RKO (cell line): ENCODE data around the gene KRTAP5-3.
"Not testable (repeated sequence)": the region's sequence is repeated elsewhere in the genome, so short reads cannot be mapped to it uniquely, and the experiment has no call there.

Experiments
- DNase-seq: peaks from one replicate; pipeline ENCODE4 v3.0.0-alpha.2; 2016; ENCODE audit warnings: low spot score

The KRTAP5-3 gene

DNA sequence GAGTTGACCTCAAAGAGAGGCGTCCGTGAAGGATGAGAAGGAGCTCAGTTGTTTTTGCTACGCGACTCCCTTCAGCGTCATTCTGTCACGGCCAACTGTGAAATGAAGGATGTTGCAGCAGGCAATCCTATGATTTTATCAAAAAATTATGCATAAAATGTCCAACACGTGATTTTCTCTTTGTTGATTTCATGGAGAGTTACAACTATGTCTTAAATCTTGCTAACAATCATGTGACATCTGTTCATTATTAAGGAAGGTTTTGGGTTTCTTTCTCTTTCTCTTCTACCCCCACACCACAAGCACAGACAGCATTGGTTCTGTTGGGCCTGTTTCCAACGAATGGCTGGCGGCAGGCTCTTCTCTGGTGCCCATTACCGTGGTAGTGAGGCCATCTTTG lies 10.0 kb upstream of the KRTAP5-3 start:
- DNase-seq, result no peak

DNA sequence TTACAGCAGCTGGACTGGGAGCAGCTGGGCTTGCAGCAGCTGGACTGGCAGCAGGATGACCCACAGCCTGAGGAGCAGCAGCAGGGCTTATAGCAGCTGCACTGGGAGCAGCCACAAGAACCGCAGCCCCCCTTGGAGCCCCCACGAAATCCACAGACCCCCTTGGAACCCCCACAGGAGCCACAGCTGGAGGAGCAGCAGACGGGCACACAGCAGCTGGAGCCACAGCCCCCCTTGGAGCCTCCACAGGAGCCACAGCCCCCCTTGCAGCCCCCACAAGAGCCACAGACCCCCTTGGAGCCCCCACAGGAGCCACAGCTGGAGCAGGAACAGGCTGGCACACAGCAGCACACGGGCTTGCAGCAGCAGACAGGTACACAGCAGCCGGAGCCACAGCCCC lies 362 bp downstream of the KRTAP5-3 start:
- not testable (repeated sequence) for DNase-seq

DNA sequence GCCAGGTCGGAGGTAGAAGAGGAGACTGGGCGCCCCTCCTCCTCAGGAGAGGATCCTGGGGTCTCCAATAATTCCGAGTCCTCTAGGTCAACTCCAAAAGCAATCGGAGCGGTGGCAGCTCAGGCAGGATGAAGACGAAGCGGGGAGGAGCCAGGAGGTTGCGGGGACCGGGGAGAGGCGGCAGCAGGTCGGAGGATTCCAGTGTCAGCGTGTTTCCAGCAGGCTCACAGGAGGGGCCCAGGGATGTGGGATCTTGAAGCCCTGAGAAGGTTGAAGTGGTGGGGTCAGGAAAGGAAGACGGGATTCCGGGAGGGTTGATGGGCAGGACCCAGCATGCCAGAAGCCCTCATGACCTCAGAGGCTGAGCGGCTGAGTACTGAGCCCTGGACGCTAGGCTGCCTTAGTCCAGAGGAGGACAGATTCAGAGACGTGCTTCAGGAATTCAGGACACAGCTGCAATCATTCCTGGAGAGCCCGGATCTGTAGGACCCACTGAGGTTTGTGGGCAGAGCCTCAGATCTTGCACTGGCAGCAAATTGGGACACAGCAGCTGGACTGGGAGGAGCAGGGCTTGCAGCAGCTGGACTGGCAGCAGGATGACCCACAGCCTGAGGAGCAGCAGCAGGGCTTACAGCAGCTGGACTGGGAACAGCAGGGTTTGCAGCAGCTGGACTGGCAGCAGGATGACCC lies 962 bp downstream of the KRTAP5-3 start:
- not testable (repeated sequence) for DNase-seq

DNA sequence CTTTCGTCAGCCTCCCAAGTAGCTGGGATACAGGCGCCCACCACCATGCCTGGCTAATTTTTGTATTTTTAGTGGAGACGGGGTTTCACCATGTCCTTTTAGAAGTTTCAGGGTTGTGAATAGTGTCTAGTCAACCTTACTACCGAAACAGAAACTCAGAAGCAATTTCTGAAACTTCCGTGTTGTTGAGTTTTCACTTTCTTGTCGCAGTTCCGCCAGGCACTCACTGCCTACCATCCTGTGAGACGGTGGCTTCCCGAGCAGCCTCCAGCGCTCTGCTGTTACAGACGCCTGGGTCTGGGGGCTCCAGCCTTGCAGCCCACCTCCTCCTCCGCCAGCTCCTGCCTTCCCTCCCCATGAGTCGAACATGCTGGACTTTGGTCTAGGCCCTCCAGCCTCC lies 2.3 kb downstream of the KRTAP5-3 start:
- not testable (repeated sequence) for DNase-seq

DNA sequence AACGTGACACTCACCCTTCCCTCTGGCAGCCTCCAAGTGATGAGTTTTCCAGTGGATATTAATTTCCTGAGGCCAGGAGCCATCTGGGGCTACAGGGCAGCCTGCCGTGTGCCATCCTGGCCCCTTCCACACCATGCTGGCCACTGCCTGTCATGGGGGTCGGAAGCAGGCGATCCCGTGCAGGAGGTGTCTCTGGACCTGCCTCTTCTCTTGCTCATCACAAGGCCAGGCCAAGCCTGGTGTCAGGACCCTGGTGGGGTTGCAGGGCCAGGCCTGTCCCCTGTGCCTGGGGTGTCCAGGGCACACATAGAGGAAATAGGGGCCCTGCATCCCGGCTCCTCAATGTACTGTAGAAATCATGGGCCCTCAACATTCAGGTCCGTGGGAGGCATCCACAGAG lies 3.6 kb downstream of the KRTAP5-3 start:
- DNase-seq, result no peak

DNA sequence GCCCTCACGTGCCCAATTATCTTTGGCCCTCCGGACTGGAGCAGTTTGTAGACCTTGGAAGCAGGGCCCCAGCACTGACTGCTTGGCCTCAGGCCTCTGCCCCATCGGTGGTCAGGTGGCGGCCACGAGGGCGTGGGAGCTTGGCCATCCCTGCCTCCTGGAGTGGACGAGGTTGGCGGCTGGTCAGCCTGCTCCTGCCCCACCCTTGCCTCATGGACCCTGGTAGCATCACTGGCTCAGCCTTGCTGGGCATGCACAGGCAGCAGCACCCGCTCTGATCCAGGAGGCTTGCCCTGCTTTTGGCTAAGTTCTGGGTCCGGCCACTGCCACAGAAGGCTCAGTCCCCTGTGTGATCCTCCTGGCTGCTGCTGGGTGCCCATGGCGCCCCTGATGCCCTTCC lies 4.1 kb downstream of the KRTAP5-3 start:
- DNase-seq, result no peak

DNA sequence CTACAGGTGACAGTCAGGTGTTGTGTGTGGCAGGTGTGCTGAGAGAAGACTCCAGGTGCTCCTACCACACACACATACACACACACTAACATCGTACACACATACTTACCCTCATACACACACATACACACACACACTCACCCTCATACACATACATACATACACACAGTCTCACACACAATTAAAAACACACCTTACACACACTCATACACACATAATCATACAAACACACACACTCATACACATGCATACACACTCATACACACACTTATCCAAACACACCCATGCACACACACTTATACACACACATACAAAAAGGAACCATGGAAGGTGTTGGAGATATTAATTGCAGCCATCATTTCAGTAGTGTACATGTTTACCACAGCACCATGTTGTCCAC lies 4.6 kb downstream of the KRTAP5-3 start:
- no peak for DNase-seq

DNA sequence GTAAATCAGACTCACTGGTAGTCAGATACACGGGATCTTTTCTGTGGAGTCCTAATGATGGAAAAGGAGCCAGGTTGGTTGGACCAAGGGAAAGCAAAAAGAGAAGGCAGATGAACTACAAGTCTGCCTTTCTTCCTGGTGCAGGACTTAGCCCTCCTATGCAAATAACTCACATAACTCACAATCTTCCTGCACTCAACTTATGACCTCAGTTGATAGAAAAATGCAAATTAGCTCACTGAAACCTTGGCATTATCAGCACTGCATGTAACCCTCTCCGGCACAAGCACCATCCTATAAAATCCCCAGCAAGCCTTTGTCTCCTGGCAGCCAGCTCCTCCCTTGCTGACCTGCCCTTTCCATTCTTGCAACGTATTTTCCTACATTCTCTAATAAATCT lies 6.6 kb downstream of the KRTAP5-3 start:
- DNase-seq, result not testable (repeated sequence)

DNA sequence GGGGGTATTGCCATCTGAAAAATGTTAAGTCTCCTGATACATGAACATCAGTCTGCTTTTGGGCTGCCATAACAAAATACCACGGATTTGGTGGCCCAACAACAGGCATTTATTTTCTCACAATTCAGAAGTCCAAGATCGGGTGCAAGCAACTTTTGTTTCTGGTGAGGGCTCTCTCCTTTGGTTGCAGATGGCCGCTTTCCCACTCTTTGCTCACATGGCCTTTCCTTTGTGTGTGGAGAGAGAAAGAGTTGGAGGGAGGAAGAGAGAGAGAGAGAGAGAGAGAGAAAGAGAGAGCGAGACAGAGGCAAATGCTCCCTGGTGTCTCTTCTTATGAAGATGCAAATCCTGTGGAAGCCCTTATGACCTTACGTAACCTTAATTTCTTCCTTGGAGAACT lies 7.6 kb downstream of the KRTAP5-3 start:
- no peak for DNase-seq

DNA sequence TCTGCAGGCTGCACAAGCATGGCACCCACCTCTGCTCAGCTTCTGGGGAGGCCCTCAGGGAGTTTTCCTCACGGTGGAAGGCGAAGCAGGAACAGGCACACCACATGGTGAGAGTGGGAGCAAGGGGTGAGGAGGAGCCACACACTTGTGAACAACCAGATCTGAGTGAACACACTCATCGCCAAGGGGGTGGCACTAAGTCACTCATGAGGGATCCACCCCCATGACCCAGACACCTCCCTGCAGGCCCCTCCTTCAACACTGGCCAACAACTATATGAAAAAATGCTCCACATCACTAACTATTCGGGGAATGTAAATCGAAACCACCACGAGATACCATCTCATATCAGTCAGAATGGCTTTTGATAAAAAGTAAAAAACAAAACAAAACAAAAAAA lies 9.4 kb downstream of the KRTAP5-3 start:
- DNase-seq, result no peak

DNA sequence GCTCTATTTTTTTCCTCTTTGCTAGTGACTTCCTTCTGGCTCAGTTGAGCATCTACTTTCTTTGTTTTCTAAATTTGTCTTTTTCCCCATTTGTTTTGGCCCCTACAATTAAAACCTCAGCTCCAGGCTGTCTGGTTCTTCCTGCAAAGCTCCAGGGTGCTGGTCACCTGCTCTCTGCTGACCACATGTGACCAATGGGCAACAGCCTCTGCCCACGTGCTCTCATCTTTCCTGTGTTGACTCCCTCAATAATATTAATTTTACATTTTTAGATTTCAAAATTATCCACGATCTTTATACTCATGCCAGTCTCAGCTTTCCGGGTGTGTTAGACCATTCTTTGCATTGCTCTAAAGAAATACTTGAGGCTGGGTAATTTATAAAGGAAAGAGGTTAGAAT lies 9.9 kb downstream of the KRTAP5-3 start:
- not testable (repeated sequence) for DNase-seq

DNA sequence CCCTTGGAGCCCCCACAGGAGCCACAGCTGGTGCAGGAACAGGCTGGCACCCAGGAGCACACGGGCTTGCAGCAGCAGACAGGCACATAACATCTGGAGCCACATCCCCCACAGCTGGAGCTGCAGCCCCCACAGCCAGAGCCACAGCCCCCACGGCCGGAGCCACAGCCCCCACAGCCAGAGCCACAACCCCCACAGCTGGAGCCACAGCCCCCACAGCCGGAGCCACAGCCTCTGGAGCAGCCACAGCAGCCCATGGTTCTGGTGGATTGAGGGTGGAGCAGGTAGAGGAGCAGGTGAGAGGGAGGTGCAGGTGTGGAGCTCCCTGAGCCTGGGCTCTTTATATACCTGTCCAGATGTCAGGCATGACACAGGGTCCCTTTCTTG lies 10.3 kb downstream of the KRTAP5-3 start, which contains the start of gene KRTAP5-2:
Gene KRTAP5-2, minus strand, starts transcription at position 301 of the 387 bp plus-strand sequence. Its CDS starts 44 bp downstream, at position 257.
- no peak for DNase-seq

DNA sequence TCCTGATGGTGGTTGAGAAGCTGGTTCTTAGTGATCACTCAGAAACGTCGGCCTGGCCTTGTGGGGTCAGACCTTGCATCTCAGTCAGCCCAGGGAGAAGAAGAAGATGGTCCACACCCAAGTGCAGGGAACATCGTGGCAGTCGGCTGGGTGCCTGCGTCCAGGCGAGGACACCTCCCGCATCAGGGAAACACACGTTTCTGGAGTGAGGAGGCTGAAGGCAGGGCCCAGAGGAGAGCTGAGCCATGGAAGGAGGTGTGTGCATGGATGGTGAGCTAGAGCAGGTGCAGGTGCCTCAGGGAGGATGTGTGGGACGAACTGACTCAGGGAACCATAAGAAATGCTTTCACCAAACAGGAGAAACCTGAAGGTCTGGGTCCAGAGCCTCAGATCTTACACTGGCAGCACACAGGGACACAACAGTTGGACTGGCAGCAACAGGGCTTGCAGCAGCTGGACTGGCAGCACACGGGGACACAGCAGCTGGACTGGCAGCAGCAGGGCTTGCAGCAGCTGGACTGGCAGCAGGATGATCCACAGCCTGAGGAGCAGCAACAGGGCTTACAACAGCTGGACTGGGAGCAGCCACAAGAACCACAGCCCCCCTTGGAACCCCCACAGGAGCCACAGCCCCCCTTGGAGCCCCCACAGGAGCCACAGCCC lies 10.8 kb downstream of the KRTAP5-3 start:
- DNase-seq, result no peak

DNA sequence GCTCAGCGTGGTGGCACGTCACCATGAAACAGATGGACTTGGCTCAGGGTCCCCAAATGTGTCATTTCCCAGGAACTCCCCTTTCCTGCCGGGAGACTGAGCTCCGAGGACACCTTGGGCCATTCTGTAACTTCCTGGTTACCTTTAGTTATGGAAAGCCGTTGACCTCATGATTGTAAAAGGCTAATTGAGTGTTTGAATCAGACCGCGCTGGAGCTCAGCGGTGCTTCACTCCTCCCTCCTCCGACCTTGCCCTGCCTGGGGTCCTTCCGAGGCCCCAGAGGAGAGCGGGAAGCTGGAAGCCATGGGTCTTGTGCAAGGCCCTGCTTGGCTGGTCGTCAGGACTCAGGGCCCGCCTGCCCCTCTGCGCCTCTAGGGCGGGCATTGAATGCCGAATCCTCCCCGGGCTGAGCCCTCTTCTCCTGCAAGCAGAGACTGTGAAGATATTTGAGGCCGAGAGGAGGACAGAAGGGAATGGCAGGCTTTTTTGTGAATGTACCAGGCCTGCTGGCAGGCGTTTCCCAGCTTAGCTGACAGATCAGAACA lies 11.6 kb downstream of the KRTAP5-3 start:
- not testable (repeated sequence) for DNase-seq

DNA sequence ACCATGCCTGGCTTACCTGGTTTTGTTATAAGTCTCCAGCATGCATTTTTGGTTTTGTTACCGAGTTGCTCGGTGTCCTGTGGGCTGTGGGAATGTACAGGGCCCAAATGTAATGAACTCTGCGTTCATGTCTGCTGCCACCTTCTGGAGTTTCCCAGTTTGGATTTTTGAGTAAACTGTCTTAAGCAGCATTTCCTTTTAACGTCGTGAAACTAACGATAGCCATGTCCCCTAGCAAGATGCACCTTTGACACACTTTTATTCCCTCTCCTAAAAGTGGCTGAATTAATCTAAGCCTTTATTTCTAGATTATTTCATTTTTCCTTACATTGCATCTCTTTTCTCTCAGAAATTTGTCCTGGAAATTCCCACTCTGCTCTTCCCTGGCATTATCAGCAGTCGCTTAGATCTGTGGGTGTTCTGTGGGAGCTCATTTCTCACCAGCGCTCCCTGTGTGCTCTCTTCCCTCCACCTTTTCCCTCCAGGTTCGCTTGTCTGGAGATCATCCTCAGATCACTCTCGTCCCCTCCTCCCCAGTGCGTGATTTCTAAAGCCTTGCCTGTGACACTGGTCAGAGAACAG lies 12.2 kb downstream of the KRTAP5-3 start:
- not testable (repeated sequence) for DNase-seq

DNA sequence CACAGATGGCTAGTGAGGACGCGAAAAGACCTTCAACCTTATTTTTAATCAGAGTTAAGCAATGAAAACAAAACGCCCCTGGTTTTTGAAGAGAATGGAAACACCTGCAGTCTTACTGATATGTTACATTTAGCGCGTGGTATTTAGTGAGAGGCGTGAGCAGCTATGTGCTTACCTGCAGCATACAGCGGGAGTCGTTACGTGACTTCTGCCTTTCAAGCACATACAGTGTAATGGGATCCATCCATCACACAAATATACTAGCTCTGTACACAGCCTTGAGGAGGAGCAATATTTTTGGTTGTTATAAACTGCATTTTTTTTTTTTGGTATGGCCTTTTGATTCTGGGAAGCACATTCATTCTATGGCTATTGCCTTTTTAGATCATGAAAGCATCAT lies 15.6 kb downstream of the KRTAP5-3 start:
- DNase-seq, result no peak

DNA sequence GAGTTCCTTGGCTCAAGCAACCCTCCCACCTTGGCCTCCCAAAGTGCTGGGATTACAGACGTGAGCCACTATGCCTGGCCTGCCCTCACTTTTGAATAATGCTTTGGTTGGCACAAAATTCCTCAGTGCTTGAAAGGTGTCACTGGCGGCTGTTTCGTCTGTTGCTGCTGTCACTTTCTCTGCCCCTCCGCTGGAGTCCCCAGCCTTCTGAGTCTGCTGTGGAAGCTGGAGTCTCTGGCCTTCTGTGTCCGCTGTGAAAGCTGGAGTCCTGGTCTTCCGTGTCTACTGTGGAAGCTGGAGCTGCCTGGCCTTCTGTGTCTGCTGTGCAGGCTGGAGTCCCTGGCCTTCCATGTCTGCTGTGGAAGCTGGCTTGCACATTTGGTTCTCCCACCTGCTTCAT lies 18.3 kb downstream of the KRTAP5-3 start:
- no peak for DNase-seq

DNA sequence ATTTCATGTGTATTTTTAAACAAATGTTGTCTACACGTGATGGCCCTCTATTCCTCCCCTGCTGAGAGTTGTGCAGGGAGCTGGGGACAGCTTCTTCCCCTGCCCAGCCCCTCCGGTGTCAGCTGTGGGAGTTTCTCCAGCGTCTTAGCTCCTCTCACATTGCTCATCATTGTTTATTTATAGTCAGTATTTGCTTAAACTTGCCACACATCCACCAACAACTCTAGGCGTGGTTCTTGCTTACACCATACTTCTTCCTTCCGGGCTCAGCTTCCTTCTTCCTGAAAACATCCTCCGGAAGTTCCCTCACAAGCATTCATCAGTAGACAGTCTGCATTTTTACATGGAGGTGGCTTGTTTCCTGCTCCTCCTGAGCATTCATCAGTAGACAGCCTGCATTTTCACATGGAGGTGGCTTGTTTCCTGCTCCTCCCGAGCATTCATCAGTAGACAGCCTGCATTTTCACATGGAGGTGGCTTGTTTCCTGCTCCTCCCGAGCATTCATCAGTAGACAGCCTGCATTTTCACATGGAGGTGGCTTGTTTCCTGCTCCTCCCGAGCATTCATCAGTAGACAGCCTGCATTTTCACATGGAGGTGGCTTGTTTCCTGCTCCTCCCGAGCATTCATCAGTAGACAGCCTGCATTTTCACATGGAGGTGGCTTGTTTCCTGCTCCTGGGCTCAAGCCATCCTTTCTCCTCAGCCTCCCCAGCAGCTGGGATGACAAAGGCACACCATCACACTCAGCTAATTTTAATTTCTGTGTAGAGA lies 18.9 kb downstream of the KRTAP5-3 start:
- DNase-seq, result not testable (repeated sequence)

DNA sequence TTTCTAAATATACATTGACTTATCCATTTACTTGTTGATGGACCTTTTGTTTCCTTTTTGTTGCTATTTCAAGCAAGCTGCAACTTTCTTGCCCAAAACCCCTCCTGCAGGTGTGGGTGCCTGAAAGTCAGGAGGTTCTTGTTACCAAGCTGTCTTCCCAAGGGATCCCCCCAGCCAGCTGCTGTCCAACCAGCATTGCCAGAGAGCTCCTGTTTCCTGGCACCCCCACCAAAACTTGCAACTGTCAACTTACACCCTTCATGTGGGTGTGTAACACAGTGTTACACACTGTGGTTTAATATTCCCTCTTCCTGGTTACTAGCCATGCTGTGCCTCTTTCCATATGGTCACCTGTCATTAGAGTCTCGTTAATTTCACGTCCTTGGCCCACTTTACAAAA lies 21.6 kb downstream of the KRTAP5-3 start:
- no peak for DNase-seq

DNA sequence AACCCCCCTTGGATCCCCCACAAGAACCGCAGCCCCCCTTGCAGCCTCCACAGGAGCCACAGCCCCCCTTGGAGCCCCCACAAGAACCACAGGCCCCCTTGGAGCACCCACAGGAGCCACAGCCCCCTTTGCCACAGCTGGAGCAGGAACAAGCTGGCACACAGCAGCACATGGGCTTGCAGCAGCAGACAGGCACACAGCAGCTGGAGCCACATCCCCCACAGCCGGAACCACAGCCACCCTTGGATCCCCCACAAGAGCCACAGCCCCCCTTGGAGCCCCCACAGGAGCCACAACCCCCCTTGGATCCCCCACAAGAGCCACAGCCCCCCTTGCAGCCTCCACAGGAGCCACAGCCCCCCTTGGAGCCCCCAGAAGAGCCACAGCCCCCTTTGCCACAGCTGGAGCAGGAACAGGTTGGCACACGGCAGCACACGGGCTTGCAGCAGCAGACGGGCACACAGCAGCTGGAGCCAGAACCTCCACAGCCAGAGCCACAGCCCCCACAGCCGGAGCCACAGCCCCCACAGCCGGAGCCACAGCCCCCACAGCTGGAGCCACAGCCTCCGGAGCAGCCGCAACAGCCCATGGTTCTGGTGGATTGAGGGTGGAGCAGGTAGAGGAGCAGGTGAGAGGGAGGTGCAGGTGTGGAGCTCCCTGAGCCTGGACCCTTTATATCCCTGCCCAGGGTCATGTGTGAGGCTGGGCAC lies 23.4 kb downstream of the KRTAP5-3 start, which contains the start of gene KRTAP5-1:
Gene KRTAP5-1, minus strand, starts transcription at position 623 of the 710 bp plus-strand sequence. Its CDS starts 34 bp downstream, at position 589.
- DNase-seq, result not testable (repeated sequence)

DNA sequence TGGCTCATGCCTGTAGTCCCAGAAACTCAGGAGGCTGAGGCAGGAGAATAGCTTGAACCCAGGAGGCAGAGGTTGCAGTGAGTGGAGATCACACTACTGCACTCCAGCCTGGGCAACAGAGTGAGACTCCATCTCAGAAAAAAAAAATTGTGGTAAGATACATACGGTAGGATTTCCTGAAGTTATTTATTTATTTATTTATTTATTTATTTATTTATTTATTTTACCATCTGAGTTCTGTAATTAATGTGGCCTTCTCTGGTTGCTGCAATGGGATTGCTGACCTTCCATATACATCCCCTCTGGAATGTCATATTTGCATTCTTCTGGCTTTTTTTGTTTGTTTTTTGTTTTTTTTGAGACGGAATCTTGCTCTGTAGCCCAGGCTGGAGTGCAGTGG lies 25.4 kb downstream of the KRTAP5-3 start:
- not testable (repeated sequence) for DNase-seq
